Common myeloid progenitor, CD34-positive (primary cell): ENCODE data around the gene MUC4.

Source experiments
- CTCF ChIA-PET: fragments of 350-600 bp; sonication (Branson Sonifier 250); formaldehyde crosslinking; loops from one replicate; lab custom pipeline; 2021; ENCODE audit warnings: antibody characterized with exemption; lab: Charles Lee
- POLR2A ChIA-PET: fragments of 350-600 bp; sonication (Branson Sonifier 250); formaldehyde crosslinking; loops from one replicate; lab custom pipeline; 2021; ENCODE audit warnings: antibody characterized with exemption; lab: Charles Lee
- DNase-seq, 3 donors: peaks; one replicate each; pipeline versions ENCODE4 v3.0.0 to v3.0.0-alpha.2; 2013
- H3K27ac ChIP-seq, 2 experiments: 1 replicate in 1 of 2; 2 replicates in 1 of 2; pipeline ENCODE4 v1.7.0; 2013; ENCODE audit warnings: inconsistent platforms in 2 of 2, low read length in 2 of 2, mild to moderate bottlenecking in 2 of 2, low read depth in 1 of 2, moderate library complexity in 1 of 2; ENCODE audit not compliant: severe bottlenecking in 2 of 2, insufficient read depth in 1 of 2, poor library complexity in 1 of 2
- H3K27me3 ChIP-seq, 5 experiments: replicated peaks in 2 of 5; 1 replicate in 3 of 5; 2 replicates in 2 of 5; pipeline versions ENCODE4 v1.6.1 to v1.7.0; 2013; ENCODE audit warnings: low read length in 4 of 5, mild to moderate bottlenecking in 2 of 5, moderate library complexity in 2 of 5, inconsistent platforms in 1 of 5; ENCODE audit not compliant: insufficient read depth in 5 of 5, control insufficient read depth in 4 of 5
- H3K36me3 ChIP-seq, 4 experiments: 1 replicate in 2 of 4; 2 replicates in 2 of 4; pipeline versions ENCODE4 v1.6.1 to v1.7.0; 2013; ENCODE audit warnings: low read length in 3 of 4, control low read depth in 1 of 4, mild to moderate bottlenecking in 1 of 4; ENCODE audit not compliant: control insufficient read depth in 4 of 4, insufficient read depth in 4 of 4
- H3K4me1 ChIP-seq, 4 experiments: 1 replicate in 3 of 4; 2 replicates in 1 of 4; pipeline versions ENCODE4 v1.6.1 to v1.7.1; 2013; ENCODE audit warnings: low read length in 3 of 4, mild to moderate bottlenecking in 3 of 4, control low read depth in 1 of 4, inconsistent platforms in 1 of 4, moderate library complexity in 1 of 4; ENCODE audit not compliant: control insufficient read depth in 4 of 4, insufficient read depth in 4 of 4; ENCODE audit errors: control extremely low read depth in 1 of 4
- H3K4me3 ChIP-seq, 7 experiments: 1 replicate in 4 of 7; 2 replicates in 3 of 7; pipeline versions ENCODE4 v1.5.1 to v1.7.0; 2013; ENCODE audit warnings: mild to moderate bottlenecking in 7 of 7, low read length in 6 of 7, moderate library complexity in 6 of 7, inconsistent platforms in 2 of 7, low read depth in 2 of 7, control low read depth in 1 of 7; ENCODE audit not compliant: insufficient read depth in 4 of 7, control insufficient read depth in 1 of 7; ENCODE audit errors: extremely low read depth in 1 of 7
- H3K9me3 ChIP-seq, 5 experiments: 1 replicate in 4 of 5; 2 replicates in 1 of 5; pipeline versions ENCODE4 v1.6.1 to v1.7.1; 2013; ENCODE audit warnings: low read length in 4 of 5, mild to moderate bottlenecking in 2 of 5, inconsistent platforms in 1 of 5, low read depth in 1 of 5, moderate library complexity in 1 of 5; ENCODE audit not compliant: control insufficient read depth in 4 of 5, insufficient read depth in 2 of 5; ENCODE audit errors: control extremely low read depth in 1 of 5
- WGBS: methylation state at CpG from one replicate; pipeline ENCODE4 v1.1.5; 2013; ENCODE audit not compliant: insufficient coverage; 5-methylcytosine and 5-hydroxymethylcytosine counted together

MUC4 gene

GRCh38 chr3:195847055-195847950 lies 35.6 kb upstream of the MUC4 start:
- ChIA-PET CTCF (interaction anchor here (1.0 to 1.1 kb wide), 2 partner anchors 11 to 67 kb away, joined by 3 read pairs; no protein-coding TSS in a partner anchor), POLR2A (interaction anchor here (0.5 kb wide), 1 partner anchor 25 kb away, joined by 4 read pairs; no protein-coding TSS in a partner anchor)
- Histone ChIP-seq H3K27ac (no peak overlapping the region), H3K27me3 (no peaks in the 10 kb centered on the region), H3K4me1 (peaks cover 1 to 14% (median 8%) of the 10 kb centered on the region in 4 experiments), H3K36me3 (no peaks in the 10 kb centered on the region), H3K4me3 (no peak overlapping the region), H3K9me3 (no peaks in the 10 kb centered on the region)
- no peak for DNase-seq
- 97% methylated on average over 18 of the region's 24 CpGs for WGBS

DNA sequence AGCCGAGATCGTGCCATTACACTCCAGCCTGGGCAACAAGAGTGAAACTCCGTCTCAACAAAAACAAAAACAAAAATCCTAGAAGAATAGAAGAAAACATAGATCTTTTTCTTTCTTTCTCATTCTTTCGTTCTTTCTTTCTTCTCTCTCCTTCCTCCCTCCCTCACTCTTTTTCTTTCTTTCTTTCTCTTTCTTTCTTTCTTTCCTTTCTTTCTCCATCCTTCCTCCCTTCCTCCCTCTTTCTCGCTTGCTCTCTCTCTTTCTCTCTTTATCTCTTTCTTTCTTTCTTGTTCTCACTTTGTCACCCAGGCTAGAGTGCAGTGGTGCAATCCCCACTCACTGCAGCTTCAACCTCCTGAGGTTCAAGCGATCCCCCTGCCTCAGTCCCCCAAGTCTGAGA lies 33.8 kb upstream of the MUC4 start:
- 96% methylated on average over 5 of the region's 6 CpGs for WGBS
- H3K9me3 ChIP-seq: no peaks in the 10 kb centered on the region
- no peak overlapping the region for H3K4me3 ChIP-seq
- DNase-seq: no peak
- no peak overlapping the region for H3K27ac ChIP-seq
- no peaks in the 10 kb centered on the region for H3K27me3 ChIP-seq
- POLR2A ChIA-PET: no interaction called here
- no peaks in the 10 kb centered on the region for H3K4me1 ChIP-seq
- H3K36me3 ChIP-seq: no peaks in the 10 kb centered on the region
- CTCF ChIA-PET: no interaction called here

DNA sequence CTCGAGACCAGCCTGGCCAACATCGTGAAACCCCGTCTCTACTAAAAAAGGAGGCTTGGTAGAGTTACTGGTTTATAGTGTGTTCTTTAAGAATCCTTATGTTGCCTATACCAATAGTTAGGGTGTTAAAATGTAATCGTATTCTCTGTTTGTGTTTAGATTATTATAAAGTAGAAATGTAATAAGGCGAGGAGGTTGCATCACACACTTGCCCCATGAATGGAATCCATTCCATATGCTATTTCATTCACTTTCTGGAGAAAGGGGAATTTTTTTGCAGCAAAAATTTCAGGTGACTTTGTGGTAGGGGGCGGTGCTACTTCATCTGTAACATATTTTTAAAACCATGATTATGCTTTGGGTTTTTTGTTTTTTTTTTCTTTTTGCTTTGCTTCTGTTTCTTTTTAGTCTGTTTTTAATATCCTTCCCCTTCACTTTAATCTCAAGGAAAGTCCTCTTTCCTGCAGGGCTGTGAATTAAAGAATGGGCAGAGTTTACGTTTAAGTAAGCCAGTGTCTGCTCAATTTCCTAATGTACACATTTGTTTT lies 33.0 kb upstream of the MUC4 start:
- H3K4me1 ChIP-seq: no peaks in the 10 kb centered on the region
- WGBS: 100% methylated on average over 3 of the region's 7 CpGs
- no peak overlapping the region for H3K4me3 ChIP-seq
- H3K36me3 ChIP-seq: no peaks in the 10 kb centered on the region
- no peak for DNase-seq
- POLR2A ChIA-PET: no interaction called here
- no peaks in the 10 kb centered on the region for H3K9me3 ChIP-seq
- H3K27ac ChIP-seq: no peak overlapping the region
- CTCF ChIA-PET: interaction anchor here (1.3 to 2.5 kb wide), 2 partner anchors 8 to 10 kb away, joined by 4 to 6 read pairs; no protein-coding TSS in a partner anchor
- no peaks in the 10 kb centered on the region for H3K27me3 ChIP-seq

GRCh38 chr3:195839260-195840010 lies 27.7 kb upstream of the MUC4 start:
- H3K4me3 ChIP-seq: no peak overlapping the region
- no peaks in the 10 kb centered on the region for H3K9me3 ChIP-seq
- no peak overlapping the region for H3K27ac ChIP-seq
- DNase-seq: no peak
- no peaks in the 10 kb centered on the region for H3K4me1 ChIP-seq
- CTCF ChIA-PET: interaction anchor here (1.0 to 4.3 kb wide), 2 partner anchors 12 to 18 kb away, joined by 3 to 21 read pairs; no protein-coding TSS in a partner anchor
- no peaks in the 10 kb centered on the region for H3K36me3 ChIP-seq
- POLR2A ChIA-PET: no interaction called here
- no peaks in the 10 kb centered on the region for H3K27me3 ChIP-seq
- whole genome bisulfite sequencing: 90% methylated on average over 16 of the region's 19 CpGs

DNA sequence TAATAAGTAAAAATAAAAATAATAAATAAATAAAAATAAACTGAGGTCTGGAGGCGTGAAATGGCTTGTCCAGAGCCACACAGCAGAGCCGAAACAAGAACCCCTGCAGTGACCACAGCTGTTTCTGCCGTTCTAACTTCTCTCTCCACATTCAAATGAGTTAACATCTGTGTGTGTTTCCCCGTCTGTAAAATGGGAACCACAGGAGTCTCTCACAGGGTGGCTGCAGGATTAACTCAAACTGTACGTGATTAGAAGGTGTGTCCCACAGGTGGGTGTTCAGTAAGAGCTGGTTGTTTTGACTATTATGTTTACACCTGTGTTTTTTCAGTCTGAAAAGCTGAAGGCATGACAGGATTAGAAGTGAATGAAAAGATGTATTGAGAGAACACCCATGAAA lies 27.0 kb upstream of the MUC4 start:
- no peaks in the 10 kb centered on the region for H3K36me3 ChIP-seq
- ChIA-PET POLR2A (no interaction called here), CTCF (interaction anchor here (4.3 kb wide), 1 partner anchor 12 kb away, joined by 21 read pairs; no protein-coding TSS in a partner anchor)
- H3K9me3 ChIP-seq: no peaks in the 10 kb centered on the region
- DNase-seq: no peak
- no peaks in the 10 kb centered on the region for H3K27me3 ChIP-seq
- H3K4me1 ChIP-seq: no peaks in the 10 kb centered on the region
- WGBS: 89% methylated on average over 5 of the region's 5 CpGs
- no peak overlapping the region for H3K27ac ChIP-seq
- no peak overlapping the region for H3K4me3 ChIP-seq

DNA sequence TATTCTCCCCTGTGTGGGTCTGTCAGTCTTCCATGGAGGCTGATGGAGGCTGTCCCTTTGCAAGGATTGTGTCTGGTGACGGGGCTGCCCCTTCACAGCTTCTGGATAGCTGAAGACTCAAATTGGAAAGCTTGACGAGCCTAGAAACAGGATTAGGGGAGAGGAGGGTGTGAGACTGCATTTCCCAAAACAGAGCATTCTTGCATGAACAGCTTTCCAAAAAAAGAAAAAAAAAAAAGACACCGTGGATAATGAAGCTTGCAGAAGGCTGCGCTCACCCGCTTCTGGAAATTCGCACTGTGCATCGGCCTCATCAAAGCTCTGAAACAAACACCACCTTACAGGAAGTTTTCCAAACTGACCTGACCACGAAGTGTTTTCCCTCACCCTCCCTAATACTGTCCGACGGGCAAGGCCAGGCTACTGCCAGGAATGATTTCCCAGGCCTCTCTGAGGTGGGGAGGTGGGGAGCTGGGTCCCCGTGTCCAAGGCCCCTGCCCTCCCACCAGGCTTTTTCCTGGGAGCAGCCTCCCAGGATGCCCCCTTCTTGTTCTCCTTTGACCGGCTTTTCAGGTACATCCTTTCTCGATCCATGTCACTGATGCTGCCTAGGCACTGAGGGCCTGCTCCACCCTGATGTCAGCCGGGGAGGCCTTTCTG lies 24.9 kb upstream of the MUC4 start:
- POLR2A ChIA-PET: no interaction called here
- no peaks in the 10 kb centered on the region for H3K9me3 ChIP-seq
- no peaks in the 10 kb centered on the region for H3K4me1 ChIP-seq
- WGBS: 84% methylated on average over 12 of the region's 14 CpGs
- H3K36me3 ChIP-seq: no peaks in the 10 kb centered on the region
- H3K27me3 ChIP-seq: no peaks in the 10 kb centered on the region
- H3K27ac ChIP-seq: no peak overlapping the region
- no peak overlapping the region for H3K4me3 ChIP-seq
- no peak for DNase-seq
- CTCF ChIA-PET: interaction anchor here (0.7 to 2.7 kb wide), 2 partner anchors 10 to 13 kb away, joined by 3 to 15 read pairs; no protein-coding TSS in a partner anchor
